H1 (cell line): Measurements from ENCODE around the gene CRABP1. TPM values are rescaled to one million over a fixed set of nuclear protein-coding genes. Genes with fewer than 3 reads are reported as not detected.

Experiments used
- RAD21 ChIP-seq, 2 experiments: IDR thresholded peaks in 1 of 2; conservative IDR thresholded peaks in 1 of 2; 2 replicates each; pipeline ENCODE4 v1.6.1; 2011; ENCODE audit warnings: low read depth in 2 of 2, low read length in 2 of 2, improper control_type of control experiment in 1 of 2, inconsistent platforms in 1 of 2, mild to moderate bottlenecking in 1 of 2, moderate library complexity in 1 of 2
- polyA plus RNA-seq, 7 experiments: library from polyadenylated mRNA; depleted of rRNA in 3 of 7; stranded (reverse) in 5 of 7; unstranded in 2 of 7; fragments of >200 nt in 5 of 7; fragments of 200-250 nt in 2 of 7; gene quantifications; 1 replicate in 5 of 7; 2 replicates in 1 of 7; 4 replicates in 1 of 7; pipeline versions ENCODE4 v1.2.1 to v1.2.3, GENCODE V29; 2011 to 2013; ENCODE audit warnings: missing spikeins in 2 of 7, mixed read lengths in 2 of 7
- total RNA-seq: library from RNA; stranded (reverse); fragmentation: NEBNext Ultra II Directional; extraction: Animal tissue kit (Norgen Biotek cat#: 25700); gene quantifications from 2 replicates; pipeline ENCODE4 v1.2.1, GENCODE V29; 2021

Gene CRABP1
- total and polyA plus RNA-seq, 2 of the 8 experiments (the other 6 are each of a cell fraction or from before 2014, with no cell fraction given), result 385 to 655 TPM

GRCh38 chr15:78308422-78309032 is 31.6 kb upstream of the CRABP1 start (continued):
- TF ChIP-seq RAD21 (IDR thresholded peaks at IDR 0.05 in 1 of 2, conservative IDR thresholded peaks at IDR 0.05 in 1 of 2; ENCODE audit: low read depth in 2 of 2, low read length in 2 of 2), result peak; percentile 100
